Fibroblast of skin of right quadriceps (primary cell): ENCODE measurements around the gene DMD.

Experiments
- DNase-seq: peaks from one replicate; pipeline ENCODE4 v3.0.0-alpha.2; 2013

Gene DMD

DNA sequence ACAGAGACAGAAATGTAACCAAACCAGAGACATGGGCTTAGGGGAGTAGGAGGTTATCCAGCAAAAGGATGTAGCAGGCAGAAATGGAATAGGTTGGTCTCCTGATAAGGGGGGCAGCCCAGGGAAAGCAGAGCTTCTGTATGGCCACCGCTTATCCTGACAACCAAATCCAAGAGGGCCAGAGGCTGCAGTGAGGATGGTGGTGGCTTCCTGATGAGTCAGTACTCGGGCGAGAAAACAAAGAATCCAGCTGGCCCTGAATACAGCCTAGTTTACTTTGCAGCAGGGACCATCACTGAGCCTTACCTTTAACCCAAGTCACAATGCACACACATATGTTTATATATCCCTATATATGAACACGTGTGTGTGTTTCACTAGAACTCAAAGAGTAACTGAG lies 2009.8 kb downstream of the DMD start:
- no peak for DNase-seq

- DNase-seq = no peak
Measured at GRCh38 chrX:31200430-31200829, 2010.9 kb downstream of the DMD start.

- no peak for DNase-seq
Measured at GRCh38 chrX:31199840-31200114, 2011.6 kb downstream of the DMD start.

GRCh38 chrX:31199056-31199839 lies 2012.1 kb downstream of the DMD start:
- DNase-seq = peak; percentile 77

GRCh38 chrX:31190221-31190975 lies 2021.0 kb downstream of the DMD start:
- no peak for DNase-seq

DNA sequence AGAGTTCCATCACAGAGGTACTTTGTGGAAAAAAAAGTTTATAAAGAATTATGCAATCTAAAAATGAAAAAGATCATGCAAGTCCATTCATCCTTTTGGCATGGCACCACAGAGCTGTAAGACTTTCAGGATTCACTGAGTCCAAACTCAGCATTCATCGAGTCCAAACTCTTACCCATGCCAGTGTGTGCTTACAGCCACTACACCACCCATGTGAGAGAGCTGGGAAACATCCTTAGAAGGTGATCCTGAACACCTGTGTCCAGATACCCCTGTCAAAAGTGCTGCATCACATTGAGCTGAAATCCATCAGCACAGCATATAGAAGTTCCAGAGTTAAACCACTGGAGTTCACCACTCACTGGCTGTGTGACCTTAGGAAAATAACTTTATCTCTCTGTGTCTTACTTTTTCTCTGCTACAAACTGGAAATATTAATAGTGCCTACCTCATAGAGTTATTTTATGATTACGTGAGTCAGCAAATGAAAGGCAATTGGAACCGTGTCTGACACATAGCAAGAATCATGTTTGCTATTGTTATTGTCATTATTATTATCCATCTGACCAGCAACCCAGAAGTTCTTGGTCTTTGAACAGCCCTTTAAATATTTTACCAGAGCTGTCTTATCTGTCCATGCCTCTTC lies 2024.5 kb downstream of the DMD start:
- no peak for DNase-seq

GRCh38 chrX:31185884-31186283 lies 2025.5 kb downstream of the DMD start:
- DNase-seq = no peak

- no peak for DNase-seq
Measured at GRCh38 chrX:31181377-31182000, 2029.9 kb downstream of the DMD start.

DNA sequence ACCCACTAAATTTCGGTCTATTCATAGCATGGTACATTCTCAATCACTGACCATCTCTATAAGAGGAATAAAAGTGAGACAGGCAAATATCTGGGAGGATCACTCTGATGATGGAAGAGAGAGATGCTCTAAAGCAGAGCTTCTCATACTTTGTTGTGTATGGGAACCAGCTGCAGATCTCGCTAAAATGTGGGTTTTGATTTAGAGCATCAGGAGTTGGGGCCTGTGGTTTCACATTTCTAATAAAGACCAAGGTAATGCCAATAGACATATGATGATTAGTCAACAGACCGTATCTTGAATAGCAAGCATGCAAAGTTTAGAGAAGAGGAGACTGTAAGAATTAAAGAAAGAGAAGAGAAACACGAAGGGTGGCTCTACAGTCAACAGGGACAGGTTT lies 2032.1 kb downstream of the DMD start:
- no peak for DNase-seq

DNA sequence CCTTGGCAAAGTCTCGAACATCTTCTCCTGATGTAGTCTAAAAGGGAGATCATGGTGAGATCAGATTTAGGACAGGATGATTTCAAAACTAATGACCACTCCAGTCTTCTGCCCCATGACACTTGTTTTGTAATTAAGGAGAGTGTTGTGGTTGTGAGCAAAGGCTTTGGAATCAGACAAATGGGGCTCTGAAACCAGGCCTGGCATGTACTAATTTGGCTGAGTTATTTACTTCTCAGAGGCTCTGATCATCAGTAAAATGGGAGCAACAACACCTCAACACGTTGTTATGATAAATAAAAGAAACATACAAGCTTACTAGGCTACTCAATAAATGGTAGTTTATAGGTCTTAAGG lies 2032.6 kb downstream of the DMD start:
- no peak for DNase-seq

DNA sequence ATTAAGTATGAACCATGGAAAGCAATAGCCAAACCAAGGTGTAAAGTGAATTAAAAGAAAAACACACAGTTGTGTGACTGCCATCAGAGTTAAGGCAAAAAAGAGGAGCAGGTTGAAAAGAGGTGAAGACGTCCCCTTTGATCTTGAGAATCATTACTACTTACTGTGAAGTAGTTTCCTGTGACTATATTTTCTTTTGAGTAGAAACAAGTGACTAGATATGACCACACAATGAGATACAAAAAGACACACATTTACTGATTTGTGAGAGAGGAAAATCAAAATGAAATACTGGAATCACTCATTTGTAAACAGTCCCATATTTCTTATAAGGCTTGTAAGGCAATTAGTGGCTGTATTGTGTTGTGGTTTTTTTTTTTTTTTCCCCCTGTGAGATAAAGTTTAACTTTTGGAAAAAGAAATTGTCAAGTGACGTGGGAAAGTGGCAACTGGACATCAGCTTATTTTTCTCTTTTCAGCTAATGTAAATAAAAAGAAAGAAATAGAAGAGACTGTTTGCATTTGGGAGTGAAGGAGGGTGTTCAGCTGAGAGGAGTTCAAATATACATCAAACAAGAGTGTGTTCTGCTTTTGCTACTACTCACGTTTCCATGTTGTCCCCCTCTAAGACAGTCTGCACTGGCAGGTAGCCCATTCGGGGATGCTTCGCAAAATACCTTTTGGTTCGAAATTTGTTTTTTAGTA lies 2033.1 kb downstream of the DMD start:
- DNase-seq = no peak

DNA sequence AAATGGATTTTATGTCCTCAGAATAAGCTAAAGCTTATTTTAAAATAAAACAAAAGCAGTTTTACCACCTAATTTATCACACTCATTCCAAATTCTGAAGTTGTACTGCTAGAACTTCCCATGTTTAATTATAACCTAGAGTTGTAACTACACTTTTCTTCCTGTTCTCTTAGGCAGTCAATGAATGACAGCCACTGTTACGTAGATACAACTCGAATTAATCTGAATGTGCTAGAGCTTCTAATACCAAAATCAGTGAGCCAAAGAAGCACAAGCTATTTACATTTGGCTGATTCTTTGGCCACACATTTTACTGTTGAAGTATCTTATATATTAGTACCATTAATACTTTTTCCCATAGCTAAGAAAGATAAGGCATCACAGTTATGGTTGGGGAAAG lies 2040.6 kb downstream of the DMD start:
- no peak for DNase-seq

DNA sequence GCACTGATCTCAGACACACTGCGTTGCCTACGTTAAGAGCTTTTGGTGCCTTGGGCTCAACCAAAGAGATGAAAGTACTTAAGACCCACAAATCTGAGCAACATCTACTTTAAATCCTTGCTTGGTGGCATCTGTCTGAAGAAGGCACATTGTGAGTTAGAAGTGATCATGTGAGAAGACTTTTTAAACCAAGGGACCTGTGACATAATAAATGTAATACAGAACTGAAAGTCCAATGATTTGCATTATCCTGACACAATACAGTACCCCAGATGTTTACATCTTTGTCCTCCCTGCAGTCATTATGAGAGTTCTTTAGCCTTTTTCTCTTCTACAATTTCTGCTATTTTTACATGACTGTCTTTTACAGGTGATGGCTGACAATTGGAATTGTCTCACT lies 2042.8 kb downstream of the DMD start:
- DNase-seq = no peak

- DNase-seq = no peak
Measured at GRCh38 chrX:31166832-31167231, 2044.5 kb downstream of the DMD start.

GRCh38 chrX:31166416-31166815 lies 2044.9 kb downstream of the DMD start:
- DNase-seq = peak; percentile 0

DNA sequence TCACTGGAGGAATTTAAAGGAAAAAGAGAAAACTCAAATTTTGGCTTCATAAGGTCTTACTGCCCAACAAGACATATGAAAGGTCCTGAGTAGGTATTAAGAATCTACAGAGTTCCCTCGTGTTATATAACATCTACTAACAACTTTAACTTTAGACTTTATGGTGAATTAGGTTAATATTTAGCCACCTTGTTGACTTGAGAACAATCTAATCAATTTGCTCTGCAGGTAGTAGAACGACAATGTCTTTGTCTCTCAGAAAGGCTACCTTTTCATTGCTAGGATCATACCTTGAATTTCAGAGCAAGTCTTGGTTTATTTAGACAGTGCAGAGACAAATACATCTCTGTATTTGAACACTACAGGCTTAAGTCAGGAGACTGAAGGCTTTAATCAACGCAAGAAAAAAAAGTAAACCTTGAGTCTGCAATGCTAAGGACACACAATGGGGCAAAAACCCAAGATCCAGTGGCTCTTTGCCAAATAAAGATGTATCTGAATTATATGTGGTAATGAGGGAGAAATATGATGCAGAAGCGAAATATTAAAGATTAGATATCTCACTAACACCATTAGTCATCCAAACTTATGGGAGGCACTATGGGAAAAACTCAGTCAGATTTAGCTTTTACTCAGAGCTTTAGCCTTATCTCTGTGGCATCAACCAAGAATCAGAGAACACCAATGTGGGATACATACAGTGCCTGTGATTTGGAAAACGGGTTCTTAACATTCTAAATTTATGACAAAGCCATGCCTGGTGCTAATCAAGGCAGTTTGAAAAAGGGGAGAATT lies 2045.9 kb downstream of the DMD start:
- DNase-seq = peak; percentile 7

- DNase-seq = no peak
Measured at GRCh38 chrX:31154946-31155345, 2056.4 kb downstream of the DMD start.

GRCh38 chrX:31153475-31154047 lies 2057.8 kb downstream of the DMD start:
- no peak for DNase-seq

- no peak for DNase-seq
Measured at GRCh38 chrX:31147175-31147574, 2064.2 kb downstream of the DMD start.

DNA sequence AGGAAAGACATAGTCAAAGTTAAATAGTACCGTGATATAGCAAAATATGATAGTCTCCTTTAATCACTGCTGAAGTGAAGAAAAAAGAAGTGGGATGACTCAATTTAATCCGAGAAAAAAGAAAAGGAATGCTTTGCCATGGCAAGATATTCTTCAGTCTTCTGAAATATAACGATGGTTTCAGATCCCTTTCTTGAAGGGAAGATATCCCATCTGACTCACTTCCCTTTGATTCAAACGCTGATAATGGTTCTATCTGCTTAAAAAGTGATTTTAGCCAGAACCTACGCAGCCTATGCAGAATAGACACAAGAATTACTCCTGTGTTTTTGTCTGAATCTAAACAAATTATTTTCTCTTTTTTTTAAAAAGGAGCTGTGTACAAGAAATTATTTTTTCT lies 2071.4 kb downstream of the DMD start:
- DNase-seq = no peak

DNA sequence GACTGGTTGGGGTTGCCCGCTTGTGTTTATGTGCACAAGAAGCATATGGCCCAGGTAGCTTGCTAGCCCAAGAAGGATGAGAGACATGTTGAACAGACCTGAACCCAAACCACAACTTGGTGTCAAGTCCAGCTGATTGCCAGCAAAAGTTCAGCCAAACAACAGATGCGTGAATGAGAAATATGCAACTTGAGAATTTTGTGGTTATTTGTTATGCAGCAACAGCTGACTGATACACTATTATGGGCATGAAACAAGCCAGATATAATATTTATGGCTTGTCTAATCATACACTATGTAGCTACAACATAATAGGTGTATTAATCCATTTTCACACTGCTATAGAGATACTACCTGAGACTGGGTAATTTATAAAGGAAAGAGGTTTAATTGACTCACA lies 2073.2 kb downstream of the DMD start:
- DNase-seq = no peak

DNA sequence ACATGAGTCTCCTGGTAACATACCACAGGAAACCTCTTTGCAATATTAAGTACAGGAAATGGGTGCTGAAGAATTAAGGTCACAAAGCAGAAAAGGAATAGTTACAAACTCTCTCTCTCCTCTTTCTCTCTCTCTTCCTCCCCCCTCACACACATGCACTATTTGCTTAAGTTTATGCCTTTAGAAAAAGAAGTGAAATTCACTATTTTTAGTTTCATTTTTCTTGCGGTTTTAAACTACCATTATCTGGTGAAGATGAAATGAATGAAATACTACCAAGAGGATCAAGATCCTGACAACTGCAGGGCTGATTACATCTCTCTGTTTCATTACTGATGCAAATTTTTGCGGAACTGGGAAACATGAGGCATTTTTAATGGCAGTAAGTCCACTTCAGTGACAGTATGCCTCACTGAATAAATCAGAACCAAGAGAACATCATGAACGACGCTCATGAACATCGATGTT lies 2075.2 kb downstream of the DMD start:
- no peak for DNase-seq
